ENCODE results near the gene DXO. TPM values are rescaled to one million over a fixed set of nuclear protein-coding genes. Genes with fewer than 3 reads are reported as not detected.
A peak's percentile ranks its signal among the peaks of the same experiment; 100 is the strongest.

DXO gene
- total and polyA plus RNA-seq, 2 of the 13 experiments (the other 11 are each of a cell fraction or from before 2014, with no cell fraction given), result 18.6 to 26.2 TPM

GRCh38 chr6:31971993-31972708 is at the start of gene DXO (continued):
- TF ChIP-seq ARID3A (IDR thresholded peaks at IDR 0.05; ENCODE audit: low read depth, low read length) (no peak), MXD4 (CRISPR knock-in tag; IDR thresholded peaks at IDR 0.05) (peak; percentile 94), ZFAT (CRISPR knock-in tag; conservative IDR thresholded peaks at IDR 0.05) (0 out of 2 replicates have a peak, but pooled peaks have one; percentile 31), YEATS4 (CRISPR knock-in tag; IDR thresholded peaks at IDR 0.05; ENCODE audit: borderline replicate concordance) (peak; percentile 86), ZBTB33 (CRISPR knock-in tag; IDR thresholded peaks at IDR 0.05) (peak; percentile 8; the same call in 1 of the 2 replicates), JDP2 (CRISPR knock-in tag; IDR thresholded peaks at IDR 0.05; ENCODE audit: borderline replicate concordance) (peak; percentile 83; the same call in 1 of the 2 replicates), FOXP4 (CRISPR knock-in tag; IDR thresholded peaks at IDR 0.05) (peak; percentile 59), ZBTB25 (CRISPR knock-in tag; IDR thresholded peaks at IDR 0.05) (peak; percentile 97), CBX5 (CRISPR knock-in tag; IDR thresholded peaks at IDR 0.05; ENCODE audit: borderline replicate concordance) (peak; percentile 67), HOMEZ (CRISPR knock-in tag; IDR thresholded peaks at IDR 0.05; ENCODE audit: low read depth) (peak; percentile 74; the same call in 1 of the 2 replicates), ZNF841 (CRISPR knock-in tag; IDR thresholded peaks at IDR 0.05; ENCODE audit: borderline replicate concordance) (0 out of 2 replicates have a peak, but pooled peaks have one; percentile 61), ZNF709 (CRISPR knock-in tag; IDR thresholded peaks at IDR 0.05) (peak; percentile 83; the same call in 1 of the 2 replicates), NR0B2 (CRISPR knock-in tag; IDR thresholded peaks at IDR 0.05) (peak; percentile 84), PBX2 (CRISPR knock-in tag; IDR thresholded peaks at IDR 0.05) (peak; percentile 34), MXD3 (CRISPR knock-in tag; IDR thresholded peaks at IDR 0.05) (peak; percentile 66), ZNF282 (IDR thresholded peaks at IDR 0.05; ENCODE audit: partially characterized antibody) (no peak), JUND (CRISPR knock-in tag; IDR thresholded peaks at IDR 0.05) (peak; percentile 38; the same call in 1 of the 2 replicates), GTF2F1 (IDR thresholded peaks at IDR 0.05; ENCODE audit: low read length) (no peak)

All from HepG2 (cell line).